ENCODE results near the gene NGB. TPM values are rescaled to one million over a fixed set of nuclear protein-coding genes. Genes with fewer than 3 reads are reported as not detected.

The NGB gene
- total and polyA plus RNA-seq, 2 donors (not counting 3 experiments of a cell fraction or from before 2014, with no cell fraction given): not detected

- POLR2A ChIA-PET: no interaction called here
- H3K9me3 ChIP-seq (replicated peaks; ENCODE audit: control insufficient read depth, insufficient read depth, low read length): no peaks in the 10 kb centered on the region
- no peak for DNase-seq (ENCODE audit: low read depth, low spot score)
- no peaks in the 10 kb centered on the region for H3K9me1 ChIP-seq (replicated peaks; ENCODE audit: control insufficient read depth, extremely low read depth, insufficient read depth, low read length)
- no peaks in the 10 kb centered on the region for H4K20me1 ChIP-seq (replicated peaks; ENCODE audit: control insufficient read depth, extremely low read depth, insufficient read depth, low read length)
- FAIRE-seq: no peak
- H3K27me3 ChIP-seq (ENCODE audit: control insufficient read depth in 2 of 2, insufficient read depth in 2 of 2, low read length in 2 of 2): no peaks in the 10 kb centered on the region
- no peak overlapping the region for H3K4me3 ChIP-seq (replicated peaks in 1 of 3; ENCODE audit: insufficient read depth in 1 of 3, low read depth in 1 of 3, low read length in 3 of 3)
- H3K4me1 ChIP-seq (ENCODE audit: control insufficient read depth, extremely low read depth, insufficient read depth, low read length): no peaks in the 10 kb centered on the region
- TF ChIP-seq MAX (IDR thresholded peaks at IDR 0.05; ENCODE audit: insufficient read depth, insufficient read length) (no peak), JUN (IDR thresholded peaks at IDR 0.05; ENCODE audit: borderline replicate concordance, insufficient read depth, insufficient read length, low read depth) (no peak), CTCF (IDR thresholded peaks at IDR 0.05; ENCODE audit: extremely low read depth in 1 of 2, insufficient read depth in 1 of 2, low read depth in 1 of 2, low read length in 2 of 2) (no peak), POLR2AphosphoS5 (IDR thresholded peaks at IDR 0.05; ENCODE audit: insufficient read depth, low read depth, low read length) (no peak), GATA2 (IDR thresholded peaks at IDR 0.05; ENCODE audit: insufficient read depth, insufficient read length, low read depth, low read length) (no peak), FOS (IDR thresholded peaks at IDR 0.05; ENCODE audit: borderline replicate concordance, insufficient read depth, low read length) (no peak), POLR2A (IDR thresholded peaks at IDR 0.05; ENCODE audit: low read depth, low read length) (no peak), MYC (IDR thresholded peaks at IDR 0.05; ENCODE audit: low read depth, low read length) (no peak), EZH2 (IDR thresholded peaks at IDR 0.05; ENCODE audit: borderline replicate concordance, low read depth, low read length, severe bottlenecking) (no peak)
- no peak overlapping the region for H3K4me2 ChIP-seq (ENCODE audit: insufficient read depth, low read length)
- dilution Hi-C loops (cut with MboI; ENCODE audit: extremely low pct_ligation_motif_present, low sequenced_read_pairs): no loop called here
- intact Hi-C loops (cut with micrococcal nuclease): no loop called here
- no peak overlapping the region for H2AFZ ChIP-seq (ENCODE audit: low read depth, low read length)
- BruUV-seq (replicated peaks): no TSS peak
- H3K36me3 ChIP-seq (ENCODE audit: control insufficient read depth in 2 of 2, extremely low read depth in 1 of 2, insufficient read depth in 2 of 2, low read length in 2 of 2): no peaks in the 10 kb centered on the region
- H3K79me2 ChIP-seq (ENCODE audit: control insufficient read depth, insufficient read depth, low read length): no peaks in the 10 kb centered on the region
- no peak overlapping the region for H3K27ac ChIP-seq (ENCODE audit: insufficient read depth, low read depth, low read length)
- no peak overlapping the region for H3K9ac ChIP-seq (replicated peaks; ENCODE audit: extremely low read depth, insufficient read depth, low read length)
- CTCF ChIA-PET: interaction anchor here (1.7 kb wide), 1 partner anchor 93 kb away, joined by 6 read pairs; no protein-coding TSS in a partner anchor
Measured at GRCh38 chr14:77222546-77223225, 48.3 kb downstream of the NGB start.
